ENCODE measurements around the gene PRAC1. TPM values are rescaled to one million over a fixed set of nuclear protein-coding genes. Genes with fewer than 3 reads are reported as not detected.

Gene PRAC1
- total RNA-seq, 3 donors from 2014 or later: not detected

DNA sequence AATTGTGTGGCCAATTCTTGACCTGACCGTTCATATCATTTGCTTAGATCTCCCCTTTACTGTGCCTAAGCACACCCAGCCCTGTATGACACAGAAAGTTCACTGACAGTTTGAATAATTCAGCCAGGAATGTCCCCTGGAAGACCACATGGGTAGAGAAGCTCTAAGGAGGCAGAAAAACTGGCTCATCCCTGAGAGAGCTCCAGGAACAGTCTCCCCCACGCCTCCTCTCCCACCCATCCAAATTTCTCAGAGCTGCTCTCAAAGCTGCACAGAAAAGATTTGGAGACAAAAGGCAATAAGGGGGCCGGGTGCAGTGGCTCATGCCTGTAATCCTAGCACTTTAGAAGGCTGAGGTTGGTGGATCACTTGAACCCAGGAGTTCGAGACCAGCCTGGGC is 11.2 kb downstream of the PRAC1 start:
- Histone ChIP-seq H3K36me3 (no peaks in the 10 kb centered on the region), H3K9me3 (no peaks in the 10 kb centered on the region), H3K4me1 (no peaks in the 10 kb centered on the region), H3K4me3 (no peak overlapping the region), H3K27me3 (peaks cover 0 to 91% of the 10 kb centered on the region in 2 donors), H3K27ac (no peak overlapping the region)
- no peak for TF ChIP-seq POLR2AphosphoS5 (IDR thresholded peaks at IDR 0.05)
- TF ChIP-seq POLR2A (IDR thresholded peaks at IDR 0.05): no peak
- TF ChIP-seq, protein P1, sequence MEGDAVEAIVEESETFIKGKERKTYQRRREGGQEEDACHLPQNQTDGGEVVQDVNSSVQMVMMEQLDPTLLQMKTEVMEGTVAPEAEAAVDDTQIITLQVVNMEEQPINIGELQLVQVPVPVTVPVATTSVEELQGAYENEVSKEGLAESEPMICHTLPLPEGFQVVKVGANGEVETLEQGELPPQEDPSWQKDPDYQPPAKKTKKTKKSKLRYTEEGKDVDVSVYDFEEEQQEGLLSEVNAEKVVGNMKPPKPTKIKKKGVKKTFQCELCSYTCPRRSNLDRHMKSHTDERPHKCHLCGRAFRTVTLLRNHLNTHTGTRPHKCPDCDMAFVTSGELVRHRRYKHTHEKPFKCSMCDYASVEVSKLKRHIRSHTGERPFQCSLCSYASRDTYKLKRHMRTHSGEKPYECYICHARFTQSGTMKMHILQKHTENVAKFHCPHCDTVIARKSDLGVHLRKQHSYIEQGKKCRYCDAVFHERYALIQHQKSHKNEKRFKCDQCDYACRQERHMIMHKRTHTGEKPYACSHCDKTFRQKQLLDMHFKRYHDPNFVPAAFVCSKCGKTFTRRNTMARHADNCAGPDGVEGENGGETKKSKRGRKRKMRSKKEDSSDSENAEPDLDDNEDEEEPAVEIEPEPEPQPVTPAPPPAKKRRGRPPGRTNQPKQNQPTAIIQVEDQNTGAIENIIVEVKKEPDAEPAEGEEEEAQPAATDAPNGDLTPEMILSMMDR (IDR thresholded peaks at IDR 0.05): no peak
- no peak for DNase-seq (ENCODE audit: low spot score in 2 of 2)
- intact Hi-C loops (cut with DNase I; ENCODE audit: low total_unique reads): no loop called here

DNA sequence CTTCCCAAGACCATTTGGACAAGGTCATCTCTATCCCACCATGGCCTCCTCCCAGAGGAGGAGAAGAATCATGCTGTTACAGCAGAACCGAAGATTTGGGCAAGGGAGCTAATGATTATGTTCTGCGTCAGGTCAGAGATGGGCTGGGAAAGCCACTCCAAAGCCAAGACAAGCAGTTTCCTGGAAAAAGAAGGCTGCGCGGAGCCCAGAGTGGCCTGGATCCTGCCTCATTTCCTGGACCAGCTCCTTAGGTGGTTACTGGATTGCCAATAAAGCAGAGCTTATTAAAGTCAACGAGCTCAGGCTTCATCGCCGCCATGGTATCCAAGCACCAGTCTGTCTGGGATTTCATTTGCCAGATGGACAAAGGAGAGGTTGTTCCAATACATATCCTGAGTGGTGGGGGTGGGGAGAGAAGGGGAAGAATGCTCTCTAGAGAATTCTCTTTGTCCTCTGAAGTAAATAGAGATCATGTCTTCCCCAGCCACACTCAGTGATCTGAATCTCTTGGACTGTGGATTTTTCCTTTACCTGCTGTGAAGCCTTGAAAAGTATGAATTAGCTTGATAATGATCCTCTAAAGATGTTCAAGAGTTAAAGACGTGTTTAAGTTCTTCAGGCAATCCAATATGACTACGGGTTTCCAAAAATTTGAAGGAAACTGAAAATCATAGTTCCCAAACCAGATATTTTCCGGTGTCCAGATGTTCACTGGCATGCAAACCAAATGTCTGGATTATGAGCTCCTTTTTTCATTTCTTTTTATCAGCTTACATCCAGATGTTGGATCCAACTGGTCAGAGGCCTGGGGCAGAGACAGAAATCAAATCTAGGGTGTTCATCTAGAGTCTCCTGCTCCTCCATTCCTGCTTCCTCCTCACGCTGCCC is 17.7 kb downstream of the PRAC1 start:
- no peak for TF ChIP-seq POLR2AphosphoS5 (IDR thresholded peaks at IDR 0.05)
- TF ChIP-seq, protein P1 (IDR thresholded peaks at IDR 0.05): no peak
- no peak for TF ChIP-seq POLR2A (IDR thresholded peaks at IDR 0.05)
- Histone ChIP-seq H3K4me1 (no peaks in the 10 kb centered on the region), H3K4me3 (no peak overlapping the region), H3K27me3 (peaks cover 0 to 66% of the 10 kb centered on the region in 2 donors), H3K9me3 (no peaks in the 10 kb centered on the region), H3K27ac (no peak overlapping the region), H3K36me3 (no peaks in the 10 kb centered on the region)
- intact Hi-C loops (cut with DNase I; ENCODE audit: low total_unique reads): no loop called here
- DNase-seq (ENCODE audit: low spot score in 2 of 2): no peak

GRCh38 chr17:48701864-48702532 is 20.3 kb downstream of the PRAC1 start:
- no peaks in the 10 kb centered on the region for H3K9me3 ChIP-seq
- no peaks in the 10 kb centered on the region for H3K36me3 ChIP-seq
- no peaks in the 10 kb centered on the region for H3K4me1 ChIP-seq
- H3K27me3 ChIP-seq: peaks cover 0 to 57% of the 10 kb centered on the region in 2 donors
- H3K4me3 ChIP-seq: no peak overlapping the region
- intact Hi-C loops (cut with DNase I; ENCODE audit: low total_unique reads): no loop called here
- TF ChIP-seq, protein P1 (IDR thresholded peaks at IDR 0.05): no peak
- TF ChIP-seq POLR2A (IDR thresholded peaks at IDR 0.05): no peak
- no peak for TF ChIP-seq POLR2AphosphoS5 (IDR thresholded peaks at IDR 0.05)
- H3K27ac ChIP-seq: no peak overlapping the region
- no peak for DNase-seq (ENCODE audit: low spot score in 2 of 2)

DNA sequence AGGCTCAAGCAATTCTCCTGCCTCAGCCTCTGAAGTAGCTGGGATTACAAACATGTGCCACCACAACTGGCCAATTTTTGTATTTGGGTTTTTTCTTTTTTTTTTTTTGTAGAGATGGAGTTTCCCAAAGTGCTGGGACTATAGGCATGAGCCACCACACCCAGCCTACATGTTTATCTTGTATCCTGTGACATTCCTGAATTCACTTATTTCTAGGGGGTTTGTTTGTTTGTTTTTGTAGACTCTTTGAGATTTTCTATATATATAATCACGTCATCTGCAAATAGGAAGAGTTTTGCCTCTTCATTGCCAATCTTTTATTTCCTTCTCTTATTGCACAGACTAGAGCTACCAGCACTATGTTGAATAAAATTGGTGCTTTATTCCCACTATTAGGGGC is 29.1 kb downstream of the PRAC1 start:
- Histone ChIP-seq H3K4me3 (no peak overlapping the region), H3K9me3 (peaks cover 0 to 6% of the 10 kb centered on the region in 2 donors), H3K36me3 (no peaks in the 10 kb centered on the region), H3K27me3 (peaks cover 0 to 24% of the 10 kb centered on the region in 2 donors), H3K4me1 (no peaks in the 10 kb centered on the region), H3K27ac (no peak overlapping the region)
- TF ChIP-seq POLR2AphosphoS5 (IDR thresholded peaks at IDR 0.05): no peak
- TF ChIP-seq, protein P1 (IDR thresholded peaks at IDR 0.05): no peak
- no peak for TF ChIP-seq POLR2A (IDR thresholded peaks at IDR 0.05)
- DNase-seq (ENCODE audit: low spot score in 2 of 2): no peak
- intact Hi-C loops (cut with DNase I; ENCODE audit: low total_unique reads): no loop called here

- TF ChIP-seq POLR2A (IDR thresholded peaks at IDR 0.05) (no peak), POLR2AphosphoS5 (IDR thresholded peaks at IDR 0.05) (no peak)
- TF ChIP-seq, protein P1 (IDR thresholded peaks at IDR 0.05): no peak
- H3K27me3 ChIP-seq: peaks cover 0 to 20% of the 10 kb centered on the region in 2 donors
Measured at GRCh38 chr17:48692049-48692448, 30.3 kb downstream of the PRAC1 start.

More at GRCh38 chr17:48692049-48692448, 30.3 kb downstream of the PRAC1 start:
- Histone ChIP-seq H3K9me3 (peaks cover 0 to 6% of the 10 kb centered on the region in 2 donors), H3K4me3 (no peak overlapping the region), H3K4me1 (no peaks in the 10 kb centered on the region), H3K27ac (no peak overlapping the region), H3K36me3 (no peaks in the 10 kb centered on the region)
- DNase-seq (ENCODE audit: low spot score in 2 of 2): no peak
- intact Hi-C loops (cut with DNase I; ENCODE audit: low total_unique reads): no loop called here
